ENCODE data around the gene FRMPD1. TPM values are rescaled to one million over a fixed set of nuclear protein-coding genes. Genes with fewer than 3 reads are reported as not detected.

Gene FRMPD1
- total and polyA plus RNA-seq, 11 donors, result 0.03 to 1.9 (median 0.75) TPM

- intact Hi-C loops (cut with DNase I), result no loop called here
- no peak for ATAC-seq
- Histone ChIP-seq H3K27me3 (peaks cover 0 to 10% (median 0%) of the 10 kb centered on the region in 9 donors), H3K4me1 (no peaks in the 10 kb centered on the region), H3K36me3 (no peaks in the 10 kb centered on the region), H3K9me3 (no peaks in the 10 kb centered on the region), H3K4me3 (no peak overlapping the region), H3K27ac (no peak overlapping the region)
- 86 to 93% (median 90%) methylated on average over 5 of the region's 5 CpGs for WGBS, 4 donors
- no peak for DNase-seq
- TF ChIP-seq CTCF (IDR thresholded peaks at IDR 0.05), result no peak
- TF ChIP-seq POLR2A (IDR thresholded peaks at IDR 0.05), result no peak
Observed at GRCh38 chr9:37727013-37727412, 76.3 kb downstream of the FRMPD1 start.

DNA sequence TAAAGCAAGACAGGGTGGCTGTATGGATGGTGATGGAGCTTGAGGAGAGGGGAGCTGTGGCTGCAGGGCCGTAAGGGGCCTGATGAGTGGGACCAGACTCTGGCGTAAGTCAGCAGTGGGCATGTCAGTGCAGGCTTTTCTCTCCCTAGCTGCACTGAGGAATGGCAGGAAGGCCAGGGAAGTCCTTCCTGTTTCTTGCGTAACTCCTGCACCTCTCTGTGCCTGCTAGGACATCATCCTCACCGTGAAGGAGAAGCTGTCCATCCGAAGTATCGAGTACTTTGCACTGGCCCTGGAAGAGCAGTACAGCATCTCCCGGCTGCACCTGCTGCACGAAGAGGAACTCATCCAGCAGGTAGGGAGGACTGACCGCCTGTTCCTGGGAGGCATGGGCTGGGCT is 78.7 kb downstream of the FRMPD1 start:
- Histone ChIP-seq H3K4me1 (no peaks in the 10 kb centered on the region), H3K36me3 (no peaks in the 10 kb centered on the region), H3K27ac (no peak overlapping the region), H3K9me3 (no peaks in the 10 kb centered on the region), H3K4me3 (no peak overlapping the region), H3K27me3 (peaks cover 0 to 10% (median 0%) of the 10 kb centered on the region in 9 donors)
- intact Hi-C loops (cut with DNase I), result no loop called here
- no peak for ATAC-seq
- TF ChIP-seq POLR2A (IDR thresholded peaks at IDR 0.05) (no peak), CTCF (IDR thresholded peaks at IDR 0.05) (no peak)
- no peak for DNase-seq
- WGBS, 4 donors, result 84 to 88% (median 86%) methylated on average over 9 of the region's 9 CpGs

GRCh38 chr9:37730256-37730655 is 79.5 kb downstream of the FRMPD1 start:
- Histone ChIP-seq H3K9me3 (no peaks in the 10 kb centered on the region), H3K4me3 (no peak overlapping the region), H3K36me3 (no peaks in the 10 kb centered on the region), H3K27me3 (peaks cover 0 to 10% (median 0%) of the 10 kb centered on the region in 9 donors), H3K27ac (no peak overlapping the region), H3K4me1 (no peaks in the 10 kb centered on the region)
- ATAC-seq (no peak), DNase-seq (no peak)
- intact Hi-C loops (cut with DNase I), result no loop called here
- TF ChIP-seq POLR2A (IDR thresholded peaks at IDR 0.05) (no peak), CTCF (IDR thresholded peaks at IDR 0.05) (no peak)
- WGBS, 4 donors, result 83 to 88% (median 84%) methylated on average over 3 of the region's 3 CpGs

DNA sequence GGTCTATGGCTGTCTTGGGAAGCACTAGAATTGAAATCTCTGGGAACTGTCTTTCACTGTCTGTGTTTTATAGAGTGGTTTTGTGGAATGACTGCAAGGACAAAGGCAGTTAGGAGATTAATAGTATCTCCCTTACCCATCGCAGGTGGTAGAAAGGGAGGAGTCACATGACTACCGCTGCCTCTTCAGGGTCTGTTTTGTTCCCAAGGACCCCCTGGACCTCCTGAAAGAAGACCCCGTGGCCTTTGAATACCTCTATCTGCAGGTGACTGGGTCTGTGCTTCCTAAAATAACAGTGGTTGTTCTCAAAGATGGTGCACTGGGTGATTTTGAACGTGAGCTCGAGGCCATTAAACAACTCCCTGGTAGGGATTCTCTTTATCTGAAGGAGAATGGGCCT is 80.1 kb downstream of the FRMPD1 start:
- DNase-seq (no peak), ATAC-seq (no peak)
- Histone ChIP-seq H3K27ac (no peak overlapping the region), H3K36me3 (no peaks in the 10 kb centered on the region), H3K27me3 (peaks cover 0 to 10% (median 0%) of the 10 kb centered on the region in 9 donors), H3K4me3 (no peak overlapping the region), H3K9me3 (no peaks in the 10 kb centered on the region), H3K4me1 (no peaks in the 10 kb centered on the region)
- intact Hi-C loops (cut with DNase I), result no loop called here
- 53 to 68% (median 56%) methylated on average over 5 of the region's 5 CpGs for WGBS, 4 donors
- TF ChIP-seq CTCF (IDR thresholded peaks at IDR 0.05) (no peak), POLR2A (IDR thresholded peaks at IDR 0.05) (no peak)

All from heart left ventricle (tissue), 16 donors.